IPS-18a (cell line): ENCODE results near the gene NPR3.
"Not testable (repeated sequence)": the region's sequence is repeated elsewhere in the genome, so short reads cannot be mapped to it uniquely, and the experiment has no call there.

Experiments used
- H3K27ac ChIP-seq: one replicate; pipeline ENCODE4 v1.5.1; 2013; ENCODE audit warnings: low read length
- H3K27me3 ChIP-seq: one replicate; pipeline ENCODE4 v1.6.1; 2013; ENCODE audit warnings: mild to moderate bottlenecking, low read length; ENCODE audit not compliant: control insufficient read depth, insufficient read depth
- H3K36me3 ChIP-seq: one replicate; pipeline ENCODE4 v1.6.1; 2013; ENCODE audit warnings: low read depth, low read length; ENCODE audit not compliant: control insufficient read depth
- H3K4me1 ChIP-seq: one replicate; pipeline ENCODE4 v1.6.1; 2013; ENCODE audit warnings: low read depth, low read length; ENCODE audit not compliant: control insufficient read depth
- H3K4me3 ChIP-seq: one replicate; pipeline ENCODE4 v1.5.1; 2013; ENCODE audit warnings: low read length
- H3K9ac ChIP-seq: one replicate; pipeline ENCODE4 v1.6.1; 2013; ENCODE audit warnings: mild to moderate bottlenecking, low read length, moderate library complexity
- H3K9me3 ChIP-seq: one replicate; pipeline ENCODE4 v1.6.1; 2013; ENCODE audit warnings: low read depth, low read length; ENCODE audit not compliant: control insufficient read depth

The NPR3 gene

GRCh38 chr5:32791536-32792243, 80.6 kb downstream of the NPR3 start:
- Histone ChIP-seq H3K27ac (no peak overlapping the region), H3K4me1 (peaks cover 6% of the 10 kb centered on the region), H3K9ac (no peak overlapping the region), H3K9me3 (no peaks in the 10 kb centered on the region), H3K4me3 (no peak overlapping the region), H3K36me3 (no peaks in the 10 kb centered on the region), H3K27me3 (no peaks in the 10 kb centered on the region)

- Histone ChIP-seq H3K27me3 (no peaks in the 10 kb centered on the region), H3K4me3 (no peak overlapping the region), H3K9me3 (no peaks in the 10 kb centered on the region), H3K36me3 (no peaks in the 10 kb centered on the region), H3K9ac (no peak overlapping the region), H3K27ac (no peak overlapping the region), H3K4me1 (no peaks in the 10 kb centered on the region)
These were observed 83.0 kb downstream of the NPR3 start for GRCh38 chr5:32794086-32794485.

GRCh38 chr5:32802764-32803163, 91.6 kb downstream of the NPR3 start:
- H3K9me3 ChIP-seq: no peaks in the 10 kb centered on the region
- no peaks in the 10 kb centered on the region for H3K4me1 ChIP-seq
- H3K9ac ChIP-seq: no peak overlapping the region
- H3K4me3 ChIP-seq: no peak overlapping the region
- no peaks in the 10 kb centered on the region for H3K36me3 ChIP-seq
- H3K27me3 ChIP-seq: no peaks in the 10 kb centered on the region
- H3K27ac ChIP-seq: no peak overlapping the region

- no peaks in the 10 kb centered on the region for H3K9me3 ChIP-seq
- no peak overlapping the region for H3K4me3 ChIP-seq
- H3K27ac ChIP-seq: no peak overlapping the region
- no peaks in the 10 kb centered on the region for H3K4me1 ChIP-seq
- no peaks in the 10 kb centered on the region for H3K36me3 ChIP-seq
- H3K27me3 ChIP-seq: no peaks in the 10 kb centered on the region
- H3K9ac ChIP-seq: no peak overlapping the region
These were observed 92.5 kb downstream of the NPR3 start for GRCh38 chr5:32803656-32804055.

- not testable (repeated sequence) for H3K9me3 ChIP-seq, H3K4me3 ChIP-seq, H3K27ac ChIP-seq, H3K27me3 ChIP-seq, H3K9ac ChIP-seq, H3K36me3 ChIP-seq, H3K4me1 ChIP-seq
These were observed 94.3 kb downstream of the NPR3 start for GRCh38 chr5:32805462-32805861.

- Histone ChIP-seq H3K9ac (no peak overlapping the region), H3K27me3 (no peaks in the 10 kb centered on the region), H3K4me1 (no peaks in the 10 kb centered on the region), H3K9me3 (no peaks in the 10 kb centered on the region), H3K36me3 (no peaks in the 10 kb centered on the region), H3K4me3 (no peak overlapping the region), H3K27ac (no peak overlapping the region)
These were observed 95.0 kb downstream of the NPR3 start for GRCh38 chr5:32805971-32806638.

- Histone ChIP-seq H3K36me3 (no peaks in the 10 kb centered on the region), H3K4me1 (no peaks in the 10 kb centered on the region), H3K27ac (no peak overlapping the region), H3K9ac (no peak overlapping the region), H3K27me3 (no peaks in the 10 kb centered on the region), H3K9me3 (no peaks in the 10 kb centered on the region), H3K4me3 (no peak overlapping the region)
These were observed 97.7 kb downstream of the NPR3 start for GRCh38 chr5:32808783-32809182.

- no peak overlapping the region for H3K4me3 ChIP-seq
- no peaks in the 10 kb centered on the region for H3K27me3 ChIP-seq
- H3K9me3 ChIP-seq: no peaks in the 10 kb centered on the region
- H3K36me3 ChIP-seq: no peaks in the 10 kb centered on the region
- no peak overlapping the region for H3K9ac ChIP-seq
- no peak overlapping the region for H3K27ac ChIP-seq
- no peaks in the 10 kb centered on the region for H3K4me1 ChIP-seq
These were observed 99.7 kb downstream of the NPR3 start for GRCh38 chr5:32810804-32811203.

GRCh38 chr5:32812399-32812798, 101.3 kb downstream of the NPR3 start:
- H3K9ac ChIP-seq: no peak overlapping the region
- no peaks in the 10 kb centered on the region for H3K4me1 ChIP-seq
- H3K4me3 ChIP-seq: no peak overlapping the region
- no peaks in the 10 kb centered on the region for H3K9me3 ChIP-seq
- H3K36me3 ChIP-seq: no peaks in the 10 kb centered on the region
- H3K27me3 ChIP-seq: no peaks in the 10 kb centered on the region
- H3K27ac ChIP-seq: no peak overlapping the region

- Histone ChIP-seq H3K27ac (no peak overlapping the region), H3K36me3 (no peaks in the 10 kb centered on the region), H3K27me3 (no peaks in the 10 kb centered on the region), H3K4me3 (no peak overlapping the region), H3K9ac (no peak overlapping the region), H3K4me1 (no peaks in the 10 kb centered on the region), H3K9me3 (no peaks in the 10 kb centered on the region)
These were observed 103.0 kb downstream of the NPR3 start for GRCh38 chr5:32814141-32814540.

- Histone ChIP-seq H3K4me3 (no peak overlapping the region), H3K36me3 (no peaks in the 10 kb centered on the region), H3K27me3 (no peaks in the 10 kb centered on the region), H3K9ac (no peak overlapping the region), H3K9me3 (no peaks in the 10 kb centered on the region), H3K27ac (no peak overlapping the region), H3K4me1 (no peaks in the 10 kb centered on the region)
These were observed 103.5 kb downstream of the NPR3 start for GRCh38 chr5:32814620-32815019.

GRCh38 chr5:32827981-32828380, 116.9 kb downstream of the NPR3 start:
- Histone ChIP-seq H3K4me1 (no peaks in the 10 kb centered on the region), H3K9me3 (no peaks in the 10 kb centered on the region), H3K36me3 (no peaks in the 10 kb centered on the region)

More at GRCh38 chr5:32827981-32828380, 116.9 kb downstream of the NPR3 start:
- no peak overlapping the region for H3K4me3 ChIP-seq
- H3K27ac ChIP-seq: no peak overlapping the region
- H3K9ac ChIP-seq: no peak overlapping the region
- H3K27me3 ChIP-seq: no peaks in the 10 kb centered on the region
